Measurements from ENCODE around the gene KRTAP29-1. TPM values are rescaled to one million over a fixed set of nuclear protein-coding genes. Genes with fewer than 3 reads are reported as not detected.

The KRTAP29-1 gene
- total RNA-seq, 3 donors from 2014 or later = not detected

- H3K36me3 ChIP-seq = no peaks in the 10 kb centered on the region
- intact Hi-C loops (cut with DNase I; ENCODE audit: low total_unique reads) = no loop called here
- H3K4me3 ChIP-seq = no peak overlapping the region
- no peak for TF ChIP-seq POLR2A (IDR thresholded peaks at IDR 0.05)
- no peak for TF ChIP-seq CTCF (IDR thresholded peaks at IDR 0.05)
- TF ChIP-seq POLR2AphosphoS5 (IDR thresholded peaks at IDR 0.05) = no peak
- no peaks in the 10 kb centered on the region for H3K9me3 ChIP-seq
- no peak overlapping the region for H3K27ac ChIP-seq
- H3K27me3 ChIP-seq = no peaks in the 10 kb centered on the region
- no peaks in the 10 kb centered on the region for H3K4me1 ChIP-seq
- no peak for DNase-seq (ENCODE audit: low spot score in 2 of 2)
These were observed 29.6 kb upstream of the KRTAP29-1 start for GRCh38 chr17:41332239-41332638.

GRCh38 chr17:41331606-41332005 lies 29.0 kb upstream of the KRTAP29-1 start:
- Histone ChIP-seq H3K4me1 (no peaks in the 10 kb centered on the region), H3K27ac (no peak overlapping the region), H3K27me3 (no peaks in the 10 kb centered on the region), H3K9me3 (no peaks in the 10 kb centered on the region), H3K36me3 (no peaks in the 10 kb centered on the region), H3K4me3 (no peak overlapping the region)
- intact Hi-C loops (cut with DNase I; ENCODE audit: low total_unique reads) = no loop called here
- no peak for DNase-seq (ENCODE audit: low spot score in 2 of 2)
- TF ChIP-seq POLR2AphosphoS5 (IDR thresholded peaks at IDR 0.05) = no peak
- TF ChIP-seq CTCF (IDR thresholded peaks at IDR 0.05) = no peak
- no peak for TF ChIP-seq POLR2A (IDR thresholded peaks at IDR 0.05)

GRCh38 chr17:41329279-41329948 lies 26.8 kb upstream of the KRTAP29-1 start:
- intact Hi-C loops (cut with DNase I; ENCODE audit: low total_unique reads) = no loop called here
- H3K36me3 ChIP-seq = no peaks in the 10 kb centered on the region
- no peaks in the 10 kb centered on the region for H3K4me1 ChIP-seq
- peak in 2 of 3 donors; percentile 52 to 54 for TF ChIP-seq CTCF (IDR thresholded peaks at IDR 0.05)
- TF ChIP-seq POLR2AphosphoS5 (IDR thresholded peaks at IDR 0.05) = no peak
- no peaks in the 10 kb centered on the region for H3K9me3 ChIP-seq
- H3K27me3 ChIP-seq = no peaks in the 10 kb centered on the region
- no peak for DNase-seq (ENCODE audit: low spot score in 2 of 2)
- H3K4me3 ChIP-seq = no peak overlapping the region
- no peak overlapping the region for H3K27ac ChIP-seq

- TF ChIP-seq CTCF (IDR thresholded peaks at IDR 0.05) = no peak
- TF ChIP-seq POLR2A (IDR thresholded peaks at IDR 0.05) = no peak
- no peak for TF ChIP-seq POLR2AphosphoS5 (IDR thresholded peaks at IDR 0.05)
- intact Hi-C loops (cut with DNase I; ENCODE audit: low total_unique reads) = no loop called here
- no peak for DNase-seq (ENCODE audit: low spot score in 2 of 2)
- Histone ChIP-seq H3K27ac (no peak overlapping the region), H3K27me3 (no peaks in the 10 kb centered on the region), H3K36me3 (no peaks in the 10 kb centered on the region), H3K9me3 (no peaks in the 10 kb centered on the region), H3K4me1 (no peaks in the 10 kb centered on the region), H3K4me3 (no peak overlapping the region)
These were observed 25.6 kb upstream of the KRTAP29-1 start for GRCh38 chr17:41328207-41328606.

GRCh38 chr17:41327411-41328120 lies 24.9 kb upstream of the KRTAP29-1 start:
- intact Hi-C loops (cut with DNase I; ENCODE audit: low total_unique reads) = no loop called here
- Histone ChIP-seq H3K9me3 (no peaks in the 10 kb centered on the region), H3K27me3 (no peaks in the 10 kb centered on the region), H3K27ac (no peak overlapping the region), H3K4me1 (no peaks in the 10 kb centered on the region), H3K36me3 (no peaks in the 10 kb centered on the region), H3K4me3 (no peak overlapping the region)
- DNase-seq (ENCODE audit: low spot score in 2 of 2) = no peak
- no peak for TF ChIP-seq CTCF (IDR thresholded peaks at IDR 0.05)
- TF ChIP-seq POLR2AphosphoS5 (IDR thresholded peaks at IDR 0.05) = no peak
- no peak for TF ChIP-seq POLR2A (IDR thresholded peaks at IDR 0.05)
